ACHN (cell line): ENCODE measurements around the gene INSYN1.

Experiments used
- DNase-seq: peaks from one replicate; pipeline ENCODE4 v3.0.0-alpha.2; 2015
- in situ Hi-C: cut with HindIII; loops from 2 replicates; pipeline ENCODE4 v1.10.0; 2017; ENCODE audit warnings: low sequenced_read_pairs, low pct_ligation_motif_present, low pct_unique_long_range_greater_than_20kb

INSYN1 gene

GRCh38 chr15:73781038-73781925 lies 28.1 kb upstream of the INSYN1 start:
- peak; percentile 21 for DNase-seq
- in situ Hi-C loops, result no loop called here

GRCh38 chr15:73779974-73780373 lies 26.8 kb upstream of the INSYN1 start:
- DNase-seq, result no peak
- in situ Hi-C loops, result no loop called here

GRCh38 chr15:73777741-73778140 lies 24.6 kb upstream of the INSYN1 start:
- in situ Hi-C loops, result no loop called here
- DNase-seq, result no peak

- in situ Hi-C loops, result no loop called here
- no peak for DNase-seq
Measured at GRCh38 chr15:73773428-73773827, 20.3 kb upstream of the INSYN1 start.

GRCh38 chr15:73771385-73772045 lies 18.4 kb upstream of the INSYN1 start:
- in situ Hi-C loops, result no loop called here
- no peak for DNase-seq

GRCh38 chr15:73770050-73770449 lies 16.9 kb upstream of the INSYN1 start:
- DNase-seq, result no peak
- in situ Hi-C loops, result no loop called here

- DNase-seq, result no peak
- in situ Hi-C loops, result no loop called here
Measured at GRCh38 chr15:73767806-73768501, 14.8 kb upstream of the INSYN1 start.

- in situ Hi-C loops, result no loop called here
- no peak for DNase-seq
Measured at GRCh38 chr15:73766598-73766997, 13.4 kb upstream of the INSYN1 start.

- in situ Hi-C loops, result no loop called here
- DNase-seq, result no peak
Measured at GRCh38 chr15:73765778-73766177, 12.6 kb upstream of the INSYN1 start.

GRCh38 chr15:73763931-73764330 lies 10.8 kb upstream of the INSYN1 start:
- DNase-seq, result no peak
- in situ Hi-C loops, result no loop called here

GRCh38 chr15:73760330-73761329 lies 7.5 kb upstream of the INSYN1 start:
- DNase-seq, result no peak
- in situ Hi-C loops, result no loop called here

- no peak for DNase-seq
- in situ Hi-C loops, result no loop called here
Measured at GRCh38 chr15:73758461-73758860, 5.3 kb upstream of the INSYN1 start.

GRCh38 chr15:73757571-73757970 lies 4.4 kb upstream of the INSYN1 start:
- in situ Hi-C loops, result no loop called here
- no peak for DNase-seq

- in situ Hi-C loops, result no loop called here
- no peak for DNase-seq
Measured at GRCh38 chr15:73756947-73757513, 3.9 kb upstream of the INSYN1 start.

GRCh38 chr15:73756390-73756789 lies 3.2 kb upstream of the INSYN1 start:
- in situ Hi-C loops, result no loop called here
- no peak for DNase-seq

- in situ Hi-C loops, result no loop called here
- no peak for DNase-seq
Measured at GRCh38 chr15:73755946-73756345, 2.8 kb upstream of the INSYN1 start.

- in situ Hi-C loops, result no loop called here
- no peak for DNase-seq
Measured at GRCh38 chr15:73755481-73755880, 2.3 kb upstream of the INSYN1 start.

- in situ Hi-C loops, result no loop called here
Measured at GRCh38 chr15:73754461-73754860, 1.3 kb upstream of the INSYN1 start.

More at GRCh38 chr15:73754461-73754860, 1.3 kb upstream of the INSYN1 start:
- no peak for DNase-seq
